ENCODE data around the gene SUPT5H.

Gene SUPT5H

GRCh38 chr19:39496063-39496462 lies 50.7 kb downstream of the SUPT5H start:
- DNase-seq (ENCODE audit: low spot score) (no peak), FAIRE-seq (no peak)

- FAIRE-seq = no peak
- no peak for DNase-seq (ENCODE audit: low spot score)
Measured at GRCh38 chr19:39497701-39497995, 52.3 kb downstream of the SUPT5H start.

GRCh38 chr19:39497996-39498797 lies 52.8 kb downstream of the SUPT5H start:
- FAIRE-seq (no peak), DNase-seq (ENCODE audit: low spot score) (no peak)

- DNase-seq (ENCODE audit: low spot score) (no peak), FAIRE-seq (no peak)
Measured at GRCh38 chr19:39498798-39499642, 53.6 kb downstream of the SUPT5H start, which contains the start of gene DLL3. Gene DLL3 (plus strand): TSS chr19:39498947. CDS start chr19:39498975, 28 bp downstream.

GRCh38 chr19:39499932-39500331 lies 54.5 kb downstream of the SUPT5H start:
- no peak for FAIRE-seq

GRCh38 chr19:39500543-39500942 lies 55.2 kb downstream of the SUPT5H start:
- FAIRE-seq (no peak), DNase-seq (ENCODE audit: low spot score) (no peak)

More at GRCh38 chr19:39499932-39500331, 54.5 kb downstream of the SUPT5H start:
- DNase-seq (ENCODE audit: low spot score) = no peak

GRCh38 chr19:39501340-39501739 lies 56.0 kb downstream of the SUPT5H start:
- no peak for DNase-seq (ENCODE audit: low spot score)
- FAIRE-seq = no peak

GRCh38 chr19:39502640-39503417 lies 57.4 kb downstream of the SUPT5H start:
- DNase-seq (ENCODE audit: low spot score) (no peak), FAIRE-seq (no peak)

GRCh38 chr19:39506598-39506943 lies 61.2 kb downstream of the SUPT5H start:
- DNase-seq (ENCODE audit: low spot score) (no peak), FAIRE-seq (no peak)

- no peak for DNase-seq (ENCODE audit: low spot score)
- FAIRE-seq = no peak
Measured at GRCh38 chr19:39506944-39507714, 61.7 kb downstream of the SUPT5H start.

- DNase-seq (ENCODE audit: low spot score) = no peak
- no peak for FAIRE-seq
Measured at GRCh38 chr19:39507715-39508364, 62.5 kb downstream of the SUPT5H start.

GRCh38 chr19:39508629-39509028 lies 63.2 kb downstream of the SUPT5H start:
- DNase-seq (ENCODE audit: low spot score) (no peak), FAIRE-seq (no peak)

GRCh38 chr19:39509233-39509632 lies 63.9 kb downstream of the SUPT5H start:
- DNase-seq (ENCODE audit: low spot score) (no peak), FAIRE-seq (no peak)

GRCh38 chr19:39512988-39513387 lies 67.6 kb downstream of the SUPT5H start:
- DNase-seq (ENCODE audit: low spot score) = no peak
- no peak for FAIRE-seq

GRCh38 chr19:39514840-39515550 lies 69.6 kb downstream of the SUPT5H start, which contains the start of gene SELENOV:
Gene SELENOV (plus strand): TSS chr19:39515139. CDS start chr19:39515213, 74 bp downstream.
- no peak for DNase-seq (ENCODE audit: low spot score)
- FAIRE-seq = no peak

- DNase-seq (ENCODE audit: low spot score) = no peak
- no peak for FAIRE-seq
Measured at GRCh38 chr19:39515551-39516191, 70.3 kb downstream of the SUPT5H start.

GRCh38 chr19:39516270-39516669 lies 70.9 kb downstream of the SUPT5H start:
- DNase-seq (ENCODE audit: low spot score) (no peak), FAIRE-seq (no peak)

GRCh38 chr19:39517432-39517831 lies 72.0 kb downstream of the SUPT5H start:
- DNase-seq (ENCODE audit: low spot score) (no peak), FAIRE-seq (no peak)

GRCh38 chr19:39518458-39518857 lies 73.1 kb downstream of the SUPT5H start:
- FAIRE-seq (no peak), DNase-seq (ENCODE audit: low spot score) (no peak)
